Activated CD4-positive, alpha-beta T cell treated with anti-CD3 and anti-CD28 coated beads, Interleukin-2, amount 10 ng/mL, durations not matched to agents 7 days and 5 days (primary cell): ENCODE measurements around the gene MBP. TPM values are rescaled to one million over a fixed set of nuclear protein-coding genes. Genes with fewer than 3 reads are reported as not detected.

Experiments
- CTCF ChIA-PET: fragments of 350-600 bp; sonication (Branson Sonifier 250); formaldehyde crosslinking; loops from one replicate; lab custom pipeline; 2021; ENCODE audit warnings: antibody characterized with exemption; lab: Charles Lee
- POLR2A ChIA-PET: fragments of 350-600 bp; sonication (Branson Sonifier 250); formaldehyde crosslinking; loops from one replicate; lab custom pipeline; 2021; ENCODE audit warnings: antibody characterized with exemption; lab: Charles Lee
- DNase-seq: peaks from one replicate; pipeline ENCODE4 v3.0.0-alpha.2; 2020
- H3K27ac Mint-ChIP-seq: one replicate; pipeline ENCODE4 v1.8.0; 2021; ENCODE audit warnings: mild to moderate bottlenecking, moderate library complexity, mixed read lengths
- H3K27me3 Mint-ChIP-seq: one replicate; pipeline ENCODE4 v1.8.0; 2021; ENCODE audit warnings: mixed read lengths
- H3K36me3 Mint-ChIP-seq: one replicate; pipeline ENCODE4 v1.8.0; 2021; ENCODE audit warnings: low read depth, mixed read lengths
- H3K4me1 Mint-ChIP-seq: one replicate; pipeline ENCODE4 v1.8.0; 2021; ENCODE audit warnings: mixed read lengths
- H3K4me3 Mint-ChIP-seq: one replicate; pipeline ENCODE4 v1.8.0; 2021; ENCODE audit warnings: mild to moderate bottlenecking, moderate library complexity, mixed read lengths
- H3K9me3 Mint-ChIP-seq: one replicate; pipeline ENCODE4 v1.8.0; 2021; ENCODE audit warnings: mixed read lengths
- total RNA-seq, 2 experiments: library from RNA; stranded (reverse); gene quantifications; one replicate each; pipeline ENCODE4 v1.2.3, GENCODE V29; 2021

Gene MBP
- total RNA-seq = 100 to 1,000 TPM; 111 to 133 TPM

DNA sequence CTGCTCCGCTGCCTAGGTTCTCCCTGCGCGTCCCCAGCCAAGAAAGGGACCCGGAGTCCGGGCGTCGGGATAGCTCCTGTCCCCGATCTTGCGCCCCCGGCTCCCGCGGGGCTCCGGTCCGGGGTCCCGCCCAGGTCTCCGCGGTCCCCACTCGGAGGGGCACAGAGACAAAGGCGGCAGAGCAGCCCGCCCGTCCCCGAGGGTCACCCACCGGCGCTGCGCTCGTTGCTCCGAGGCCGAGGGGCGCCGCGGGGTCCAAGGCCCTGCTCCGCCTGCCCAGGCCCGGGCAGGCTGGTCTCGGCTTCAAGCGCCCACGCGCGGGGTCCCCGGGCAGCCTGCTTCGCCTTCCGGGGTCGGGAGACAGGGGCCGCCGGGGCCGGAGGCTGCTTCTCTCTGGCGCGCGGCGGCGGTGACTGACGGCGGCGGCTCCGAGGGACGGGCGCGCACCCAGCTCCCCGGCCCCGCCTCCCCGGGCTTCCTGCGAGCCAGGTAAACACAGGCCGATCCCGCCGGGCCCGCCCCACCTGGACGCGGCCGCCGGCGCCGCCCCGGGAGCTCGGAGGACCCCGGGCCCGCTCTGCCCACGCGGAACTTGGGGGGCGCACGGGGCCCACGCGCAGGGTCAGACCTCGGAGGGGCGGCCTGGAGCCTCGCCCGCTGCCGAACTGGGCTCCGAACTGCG lies at the start of gene MBP:
Gene MBP (minus strand): TSS at position 415 of the 682 bp plus-strand sequence. CDS start 27,522 bp downstream, outside the sequence.
- Mint-ChIP-seq H3K4me3 (peak within 1 kb of the TSS; percentile 94), H3K4me1 (peaks cover 62% of the 10 kb centered on the region), H3K27ac (peak within 1 kb of the TSS; percentile 95), H3K36me3 (peaks cover 35% of the 10 kb centered on the region), H3K9me3 (peaks cover 3% of the 10 kb centered on the region), H3K27me3 (no peaks in the 10 kb centered on the region)
- ChIA-PET POLR2A (interaction anchor here (1.0 kb wide), 1 partner anchor 23 kb away, joined by 3 read pairs; no protein-coding TSS in a partner anchor), CTCF (interaction anchor here (1.1 to 2.0 kb wide), 4 partner anchors 10 to 78 kb away, joined by 3 to 6 read pairs (median 5); no protein-coding TSS in a partner anchor)
- DNase-seq = peak; percentile 74

DNA sequence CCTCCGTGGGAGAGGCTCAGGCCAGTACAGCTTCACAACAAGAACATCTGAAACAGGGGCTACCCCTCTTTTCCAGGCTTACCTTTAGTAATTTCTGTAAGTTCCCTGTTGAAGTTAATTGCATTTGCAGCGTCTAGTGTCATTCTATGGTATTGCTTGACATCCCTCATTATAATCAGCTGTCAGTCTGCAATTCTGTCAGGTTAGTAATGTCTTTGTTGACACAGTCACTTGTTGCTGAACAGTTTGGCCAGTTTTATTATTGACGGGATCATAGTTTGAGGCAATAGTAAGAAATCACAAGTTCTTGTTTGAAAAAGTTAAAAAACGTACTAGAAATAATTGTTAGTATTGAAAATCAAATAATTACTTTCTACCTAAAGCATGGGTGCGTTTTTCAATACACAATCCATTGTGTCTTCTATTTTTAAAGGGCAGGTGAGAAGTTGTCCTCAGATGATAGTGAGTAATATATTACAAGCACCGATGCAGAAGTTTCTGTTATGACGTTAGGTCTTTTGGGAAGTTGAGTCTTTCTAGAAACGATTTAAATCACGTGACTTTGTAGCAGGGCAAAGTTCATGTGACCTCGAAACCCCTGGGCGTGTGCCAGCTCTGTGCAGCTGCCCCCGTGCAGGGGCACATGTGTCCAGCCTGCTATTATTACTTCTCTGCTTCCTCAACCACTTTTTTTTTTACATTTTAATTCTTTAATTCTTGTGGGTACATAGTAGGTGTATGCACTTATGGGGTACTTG lies 49.5 kb upstream of the MBP start:
- ChIA-PET POLR2A (no interaction called here), CTCF (interaction anchor here (0.7 kb wide), 1 partner anchor 76 kb away, joined by 3 read pairs; no protein-coding TSS in a partner anchor)
- peaks cover 5% of the 10 kb centered on the region for H3K9me3 Mint-ChIP-seq
- H3K36me3 Mint-ChIP-seq = no peaks in the 10 kb centered on the region
- no peak overlapping the region for H3K27ac Mint-ChIP-seq
- no peak overlapping the region for H3K4me3 Mint-ChIP-seq
- H3K4me1 Mint-ChIP-seq = no peaks in the 10 kb centered on the region
- H3K27me3 Mint-ChIP-seq = no peaks in the 10 kb centered on the region
- DNase-seq = no peak

DNA sequence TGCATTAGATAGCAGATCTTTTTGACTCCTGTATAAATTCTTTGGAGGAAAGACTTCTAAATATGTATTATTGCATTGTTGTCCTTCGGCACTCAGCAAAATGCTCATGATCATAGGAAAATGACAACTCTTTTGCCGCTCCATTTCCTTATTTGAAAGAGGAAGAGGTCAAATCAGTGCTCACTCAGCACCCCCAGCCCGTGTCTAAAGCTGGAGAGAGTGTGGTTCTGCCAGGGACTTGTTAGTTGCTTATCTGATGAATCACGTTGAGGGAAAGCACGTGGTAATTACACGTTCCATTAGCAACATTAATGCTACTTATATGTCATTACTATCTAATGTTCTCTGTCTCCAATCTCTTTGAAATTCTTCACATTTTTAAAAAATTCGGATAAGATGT lies 46.0 kb upstream of the MBP start:
- ChIA-PET POLR2A (no interaction called here), CTCF (interaction anchor here (1.2 kb wide), 1 partner anchor 32 kb away, joined by 3 read pairs; no protein-coding TSS in a partner anchor)
- H3K27me3 Mint-ChIP-seq = no peaks in the 10 kb centered on the region
- no peak for DNase-seq
- H3K36me3 Mint-ChIP-seq = no peaks in the 10 kb centered on the region
- H3K9me3 Mint-ChIP-seq = no peaks in the 10 kb centered on the region
- no peaks in the 10 kb centered on the region for H3K4me1 Mint-ChIP-seq
- no peak overlapping the region for H3K4me3 Mint-ChIP-seq
- no peak overlapping the region for H3K27ac Mint-ChIP-seq

DNA sequence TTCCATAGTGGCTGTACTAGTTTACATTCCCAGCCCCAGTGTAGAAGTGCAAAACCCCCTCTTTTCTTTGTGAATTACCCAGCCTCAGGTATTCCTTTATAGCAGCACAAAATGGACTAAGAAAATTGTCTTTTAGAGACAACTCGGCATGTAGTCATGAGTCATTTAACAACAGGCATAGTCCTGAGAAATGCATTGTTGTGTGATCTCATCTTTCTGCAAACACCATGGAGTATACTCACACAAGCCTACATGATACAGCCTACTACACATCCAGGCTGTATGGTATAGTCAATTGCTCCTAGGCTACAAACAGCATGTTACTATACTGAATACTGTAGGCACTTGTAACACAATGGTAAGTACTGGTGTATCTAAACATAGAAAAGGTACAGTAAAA lies 44.4 kb upstream of the MBP start:
- ChIA-PET CTCF (interaction anchor here (1.4 kb wide), 1 partner anchor 9 kb away, joined by 4 read pairs; no protein-coding TSS in a partner anchor), POLR2A (no interaction called here)

DNA sequence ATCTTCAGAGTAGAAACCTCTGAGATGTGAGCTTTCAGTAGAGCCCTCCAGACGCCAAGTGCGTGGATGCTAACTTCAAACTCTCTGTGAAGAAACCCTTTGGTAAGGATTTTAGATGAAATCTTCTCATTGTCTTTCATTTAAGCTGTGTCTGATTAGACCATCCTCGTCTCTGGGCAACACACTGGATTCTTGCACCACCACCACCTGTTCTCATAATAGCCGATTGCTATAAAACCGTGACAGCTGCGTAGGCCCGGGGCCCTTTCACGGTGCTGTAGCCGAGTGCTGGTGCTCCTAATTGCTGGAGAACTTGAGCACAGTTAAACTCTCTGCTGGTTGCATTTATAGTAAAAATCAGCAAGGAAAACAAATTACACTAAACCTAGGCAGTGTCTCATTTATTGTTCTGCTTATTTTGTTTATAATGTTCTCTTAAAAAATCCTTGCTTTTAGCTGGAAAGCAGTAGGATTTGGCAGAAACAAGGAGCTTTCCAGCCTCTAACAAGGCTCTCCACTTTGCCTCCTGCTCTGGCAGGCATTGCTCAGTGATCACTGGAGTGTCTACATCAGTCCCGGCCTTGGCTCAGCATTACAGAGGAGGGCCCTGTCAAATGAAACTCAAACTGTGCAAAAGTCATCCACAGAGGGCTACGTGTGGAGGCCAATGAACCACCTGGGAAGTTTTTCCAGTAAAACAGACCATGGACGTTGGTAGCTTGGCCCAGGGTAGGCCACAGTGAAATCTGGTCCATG lies 40.9 kb upstream of the MBP start:
- no peaks in the 10 kb centered on the region for H3K9me3 Mint-ChIP-seq
- CTCF ChIA-PET = interaction anchor here (1.2 kb wide), 1 partner anchor 24 kb away, joined by 3 read pairs; no protein-coding TSS in a partner anchor
- no peak overlapping the region for H3K4me3 Mint-ChIP-seq
- H3K4me1 Mint-ChIP-seq = no peaks in the 10 kb centered on the region
- POLR2A ChIA-PET = no interaction called here
- no peaks in the 10 kb centered on the region for H3K27me3 Mint-ChIP-seq
- DNase-seq = no peak
- H3K27ac Mint-ChIP-seq = no peak overlapping the region
- H3K36me3 Mint-ChIP-seq = no peaks in the 10 kb centered on the region

More for the DNA sequence above, 44.4 kb upstream of the MBP start:
- Mint-ChIP-seq H3K4me1 (no peaks in the 10 kb centered on the region), H3K9me3 (no peaks in the 10 kb centered on the region), H3K36me3 (no peaks in the 10 kb centered on the region), H3K4me3 (no peak overlapping the region), H3K27ac (no peak overlapping the region), H3K27me3 (no peaks in the 10 kb centered on the region)
- no peak for DNase-seq

DNA sequence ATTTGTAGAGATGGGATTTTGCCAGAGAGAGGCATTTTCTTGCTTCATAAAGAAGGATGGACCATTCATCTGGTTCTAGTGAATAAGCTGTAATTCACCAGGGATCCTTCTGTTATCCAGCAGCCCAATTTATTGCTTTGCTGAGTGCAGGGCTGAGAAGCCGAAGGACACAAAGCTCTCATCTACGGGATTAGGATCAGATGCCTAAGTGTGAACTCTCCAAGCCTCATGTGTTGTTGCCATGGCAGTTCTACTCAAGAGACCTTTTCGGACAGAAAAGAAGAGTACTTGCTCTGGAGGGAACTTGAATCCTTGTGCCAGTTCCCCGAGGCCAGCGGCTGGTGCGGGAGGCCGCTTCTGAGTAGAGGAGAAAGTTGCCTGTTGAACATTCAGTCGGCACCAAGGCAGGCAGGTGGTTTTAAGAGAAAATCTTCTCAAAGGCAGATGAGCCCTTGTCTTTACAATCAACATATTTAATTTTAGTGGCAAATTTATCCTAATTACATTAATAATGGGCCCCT lies 38.4 kb upstream of the MBP start:
- H3K4me3 Mint-ChIP-seq = no peak overlapping the region
- CTCF ChIA-PET = no interaction called here
- H3K27ac Mint-ChIP-seq = no peak overlapping the region

DNA sequence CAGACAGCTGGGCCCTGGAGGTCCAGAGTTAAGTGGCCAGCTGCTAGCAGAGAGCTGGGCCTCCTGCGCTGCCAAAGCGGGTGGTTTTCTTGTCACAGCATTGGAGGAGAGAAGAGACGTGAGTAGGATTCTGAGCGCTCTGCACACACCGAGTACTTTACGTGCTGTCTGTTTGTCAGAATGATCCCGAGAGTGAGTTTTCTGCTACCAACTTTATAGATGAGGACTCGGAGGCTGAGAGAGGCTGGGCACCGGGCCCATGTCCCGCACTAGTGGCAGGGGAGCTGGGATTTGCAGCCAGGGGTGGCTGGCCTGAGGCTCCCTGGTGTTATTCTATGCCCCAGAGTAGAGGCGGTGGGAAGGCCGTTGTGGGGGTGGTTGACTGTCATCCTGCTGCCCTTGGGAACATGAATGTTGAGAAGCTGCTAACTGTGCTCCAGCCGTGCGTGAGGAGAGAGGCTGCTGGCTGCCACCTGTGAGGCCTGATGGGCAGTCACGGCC lies 36.3 kb upstream of the MBP start:
- Mint-ChIP-seq H3K36me3 (no peaks in the 10 kb centered on the region), H3K27ac (peak overlapping the region; percentile 46), H3K4me3 (no peak overlapping the region), H3K4me1 (no peaks in the 10 kb centered on the region), H3K9me3 (no peaks in the 10 kb centered on the region), H3K27me3 (peaks cover 2% of the 10 kb centered on the region)
- POLR2A ChIA-PET = no interaction called here
- DNase-seq = no peak
- CTCF ChIA-PET = interaction anchor here (1.3 kb wide), 1 partner anchor 9 kb away, joined by 4 read pairs; no protein-coding TSS in a partner anchor

More for the DNA sequence above, 38.4 kb upstream of the MBP start:
- POLR2A ChIA-PET = no interaction called here
- no peak for DNase-seq
- Mint-ChIP-seq H3K9me3 (no peaks in the 10 kb centered on the region), H3K4me1 (no peaks in the 10 kb centered on the region), H3K27me3 (peaks cover 2% of the 10 kb centered on the region), H3K36me3 (no peaks in the 10 kb centered on the region)

DNA sequence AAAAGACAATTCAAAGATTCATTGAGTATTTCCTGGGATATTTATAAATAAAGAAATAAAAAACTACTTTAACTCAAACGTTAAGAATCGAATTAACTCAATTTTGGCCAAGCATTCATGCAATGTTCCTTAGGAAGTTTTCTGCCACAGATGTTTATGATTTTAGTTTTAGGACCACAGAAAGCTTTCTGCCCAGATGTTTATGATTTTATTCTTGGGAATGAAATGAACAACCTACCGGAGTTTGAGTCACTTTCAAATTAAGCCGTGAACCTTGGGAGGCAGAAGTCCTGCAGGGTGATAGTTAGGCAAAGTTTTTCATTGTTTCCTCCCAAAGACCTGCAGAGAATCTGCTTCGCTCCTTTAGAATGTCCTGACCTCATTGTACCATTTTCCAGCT lies 34.7 kb upstream of the MBP start:
- POLR2A ChIA-PET = no interaction called here
- Mint-ChIP-seq H3K9me3 (no peaks in the 10 kb centered on the region), H3K36me3 (no peaks in the 10 kb centered on the region)

DNA sequence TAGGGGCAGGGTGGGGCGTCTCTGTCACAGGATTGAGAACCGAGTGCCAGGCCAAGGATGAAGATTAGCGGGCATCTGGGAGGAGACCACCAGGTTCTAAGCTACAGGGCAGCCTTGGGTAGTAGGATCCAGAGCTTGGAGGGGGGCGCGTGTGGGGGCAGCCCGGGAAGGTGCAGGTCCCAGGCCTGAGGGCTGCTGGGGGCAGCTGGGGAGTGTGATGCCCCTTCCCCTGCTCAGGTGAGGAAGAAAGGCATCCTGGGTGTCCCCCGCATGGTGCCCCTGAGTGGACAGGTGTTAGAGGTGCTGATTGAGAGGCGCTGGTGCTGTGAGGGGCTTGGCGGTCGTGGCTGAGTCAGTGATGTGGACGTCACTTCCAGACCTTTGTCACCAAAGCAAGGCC lies 33.9 kb upstream of the MBP start:
- ChIA-PET POLR2A (no interaction called here), CTCF (no interaction called here)
- H3K9me3 Mint-ChIP-seq = no peaks in the 10 kb centered on the region
- no peak overlapping the region for H3K4me3 Mint-ChIP-seq
- peaks cover 2% of the 10 kb centered on the region for H3K27me3 Mint-ChIP-seq
- DNase-seq = no peak
- H3K27ac Mint-ChIP-seq = no peak overlapping the region
- H3K4me1 Mint-ChIP-seq = no peaks in the 10 kb centered on the region
- H3K36me3 Mint-ChIP-seq = no peaks in the 10 kb centered on the region

More for the DNA sequence above, 34.7 kb upstream of the MBP start:
- no peak overlapping the region for H3K4me3 Mint-ChIP-seq
- H3K27me3 Mint-ChIP-seq = peaks cover 2% of the 10 kb centered on the region
- no peak overlapping the region for H3K27ac Mint-ChIP-seq
- no peaks in the 10 kb centered on the region for H3K4me1 Mint-ChIP-seq
- DNase-seq = no peak
- CTCF ChIA-PET = interaction anchor here (1.3 kb wide), 1 partner anchor 10 kb away, joined by 4 read pairs; no protein-coding TSS in a partner anchor

DNA sequence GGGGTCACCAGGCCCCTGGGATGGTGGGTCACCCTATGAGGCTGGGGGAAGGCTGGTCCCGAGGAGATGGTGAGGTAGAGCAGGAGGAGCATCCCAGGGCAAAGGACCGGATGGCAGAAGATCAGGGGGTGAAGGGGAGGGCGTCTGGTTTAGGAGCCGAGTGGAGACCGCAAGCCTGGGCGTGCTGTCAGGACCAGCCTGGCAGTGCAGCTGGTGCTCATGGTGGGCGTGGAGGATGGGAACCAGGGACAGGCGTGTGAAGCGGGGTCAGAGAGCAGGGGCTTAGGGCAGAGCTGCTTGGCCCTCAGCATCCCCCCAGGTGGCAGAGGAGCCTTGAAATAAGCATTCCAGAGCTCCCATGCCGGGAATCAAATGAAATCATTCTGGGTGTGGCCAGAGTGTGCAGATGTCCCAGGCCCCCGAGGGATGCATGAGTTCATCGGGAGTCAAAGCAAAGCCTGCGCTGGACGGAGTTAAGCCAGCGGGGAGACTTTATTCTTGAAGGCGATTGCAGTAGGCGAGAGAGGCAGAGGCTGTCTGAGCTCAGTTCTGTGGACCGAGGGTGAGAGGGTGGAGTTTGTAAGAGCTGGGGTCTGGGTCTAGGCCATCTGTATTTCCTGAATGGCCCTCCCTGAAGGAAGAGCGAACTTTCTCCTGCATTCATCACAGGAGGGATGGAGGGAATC lies 33.1 kb upstream of the MBP start:
- CTCF ChIA-PET = no interaction called here
- POLR2A ChIA-PET = no interaction called here

DNA sequence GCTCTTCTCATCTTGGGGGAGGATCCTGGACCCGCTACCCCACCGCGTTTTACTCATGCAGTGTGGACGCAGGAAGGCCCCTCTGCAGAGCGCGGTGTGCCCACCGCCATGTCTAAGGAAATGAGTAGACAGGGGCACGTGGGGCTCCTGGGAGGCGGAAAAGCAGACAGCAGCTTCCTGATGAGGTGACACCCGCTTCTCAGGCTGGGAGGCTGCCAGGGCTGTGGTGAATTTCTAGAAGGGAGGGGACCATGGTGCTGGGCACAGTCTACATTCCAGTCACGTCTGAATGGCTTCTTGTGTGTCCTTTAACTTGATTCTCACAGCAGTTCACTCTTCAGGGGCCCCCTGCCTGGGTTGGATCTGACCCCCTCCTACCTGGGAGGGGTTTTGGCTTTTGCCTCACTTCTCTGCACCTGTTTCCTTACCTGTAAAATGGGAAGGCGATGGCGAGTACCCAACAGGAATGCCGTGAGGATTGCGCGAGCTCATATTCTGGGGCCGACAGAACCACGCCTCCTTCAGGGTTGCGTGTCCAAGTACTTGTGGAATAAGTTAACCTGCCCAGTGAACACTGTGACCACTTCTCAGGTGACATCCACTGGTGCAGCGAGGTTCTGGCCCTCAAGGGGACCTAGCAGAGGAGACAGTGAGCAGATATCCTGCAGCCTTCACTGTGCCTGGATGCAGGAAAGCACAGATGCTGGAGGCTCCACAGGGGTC lies 32.3 kb upstream of the MBP start:
- Mint-ChIP-seq H3K36me3 (no peaks in the 10 kb centered on the region), H3K4me3 (no peak overlapping the region)
- CTCF ChIA-PET = interaction anchor here (1.3 kb wide), 3 partner anchors 14 to 26 kb away, joined by 3 to 5 read pairs (median 3); no protein-coding TSS in a partner anchor

More for the DNA sequence above, 33.1 kb upstream of the MBP start:
- Mint-ChIP-seq H3K27me3 (peaks cover 2% of the 10 kb centered on the region), H3K27ac (no peak overlapping the region), H3K9me3 (no peaks in the 10 kb centered on the region), H3K4me3 (no peak overlapping the region), H3K4me1 (peaks cover under 1% of the 10 kb centered on the region), H3K36me3 (no peaks in the 10 kb centered on the region)
- DNase-seq = no peak

More for the DNA sequence above, 32.3 kb upstream of the MBP start:
- H3K27ac Mint-ChIP-seq = no peak overlapping the region
- no peak for DNase-seq
- H3K9me3 Mint-ChIP-seq = no peaks in the 10 kb centered on the region
- peaks cover 1% of the 10 kb centered on the region for H3K4me1 Mint-ChIP-seq
- peaks cover 2% of the 10 kb centered on the region for H3K27me3 Mint-ChIP-seq
- POLR2A ChIA-PET = no interaction called here
